Measurements from ENCODE around the gene STAU1.
"Not testable (repeated sequence)": the region's sequence is repeated elsewhere in the genome, so short reads cannot be mapped to it uniquely, and the experiment has no call there.

The STAU1 gene

GRCh38 chr20:49179368-49180277 is 8.5 kb downstream of the STAU1 start:
- peak overlapping the region; percentile 58; the same call in 1 of the 2 replicates for H3K27ac ChIP-seq
- no peaks in the 10 kb centered on the region for H3K9me3 ChIP-seq (ENCODE audit: low read depth, low read length)
- H3K36me3 ChIP-seq (ENCODE audit: insufficient read depth, low read length), result peaks cover 29% of the 10 kb centered on the region
- H3K9ac ChIP-seq (ENCODE audit: insufficient read length), result no peak overlapping the region
- no peak for DNase-seq (ENCODE audit: low read depth, low spot score)
- no peak overlapping the region for H3K4me3 ChIP-seq
- TF ChIP-seq POLR2AphosphoS5 (IDR thresholded peaks at IDR 0.05; ENCODE audit: borderline replicate concordance, low read depth, low read length) (no peak), EZH2 (IDR thresholded peaks at IDR 0.05) (no peak), FOXP2 (optimal IDR thresholded peaks at IDR 0.05; ENCODE audit: control extremely low read depth, extremely low read length, insufficient read depth) (no peak)

DNA sequence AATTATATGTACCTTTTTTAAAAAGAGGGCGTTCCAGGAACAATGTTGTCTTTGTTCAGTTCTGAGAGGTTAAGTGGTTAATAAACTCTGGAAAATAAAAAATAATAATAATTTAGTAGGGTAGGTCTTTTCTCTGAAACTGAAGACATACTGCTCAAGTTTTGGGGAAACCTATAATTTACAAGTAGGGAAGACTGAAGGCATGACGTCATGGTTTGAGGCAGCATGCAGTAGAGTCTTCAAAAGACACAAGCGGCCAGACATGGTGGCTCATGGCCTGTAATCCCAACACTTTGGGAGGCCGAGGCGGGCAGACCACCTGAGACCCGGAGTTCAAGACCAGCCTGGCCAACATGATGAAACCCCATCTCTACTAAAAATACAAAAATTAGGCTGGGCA is 14.0 kb downstream of the STAU1 start:
- peaks cover 50% of the 10 kb centered on the region for H3K36me3 ChIP-seq (ENCODE audit: insufficient read depth, low read length)
- no peak for DNase-seq (ENCODE audit: low read depth, low spot score)
- no peak overlapping the region for H3K9ac ChIP-seq (ENCODE audit: insufficient read length)
- H3K9me3 ChIP-seq (ENCODE audit: low read depth, low read length), result no peaks in the 10 kb centered on the region
- H3K4me3 ChIP-seq, result no peak overlapping the region
- TF ChIP-seq FOXP2 (optimal IDR thresholded peaks at IDR 0.05; ENCODE audit: control extremely low read depth, extremely low read length, insufficient read depth) (no peak), POLR2AphosphoS5 (IDR thresholded peaks at IDR 0.05; ENCODE audit: borderline replicate concordance, low read depth, low read length) (no peak)
- 0 out of 2 replicates have a peak overlapping the region, but pooled peaks have one; percentile 33 for H3K27ac ChIP-seq

DNA sequence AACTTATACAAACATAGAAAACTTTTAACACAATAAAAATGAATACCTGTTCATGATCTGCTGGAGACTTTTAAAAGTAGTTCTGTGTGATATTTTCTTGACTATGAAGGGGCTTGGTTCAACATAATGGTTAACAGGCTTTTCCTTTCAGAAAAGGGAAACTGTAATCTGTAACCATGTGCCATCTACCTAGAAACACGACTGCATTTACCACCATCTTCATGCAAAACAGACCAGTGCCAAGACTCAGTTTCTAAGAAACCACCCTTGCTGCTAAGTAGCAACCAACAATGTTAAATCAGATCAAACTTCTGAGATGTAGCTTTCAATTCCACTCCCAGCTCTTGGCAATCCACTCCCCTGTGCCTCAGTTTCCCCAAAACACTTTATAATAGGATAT is 15.7 kb downstream of the STAU1 start:
- Histone ChIP-seq H3K9ac (ENCODE audit: insufficient read length) (no peak overlapping the region), H3K36me3 (ENCODE audit: insufficient read depth, low read length) (peaks cover 38% of the 10 kb centered on the region)
- no peak for DNase-seq (ENCODE audit: low read depth, low spot score)

GRCh38 chr20:49171909-49172308 is 16.2 kb downstream of the STAU1 start:
- Histone ChIP-seq H3K27ac (peak overlapping the region; percentile 49), H3K36me3 (ENCODE audit: insufficient read depth, low read length) (peaks cover 37% of the 10 kb centered on the region), H3K4me3 (no peak overlapping the region), H3K9me3 (ENCODE audit: low read depth, low read length) (no peaks in the 10 kb centered on the region), H3K9ac (ENCODE audit: insufficient read length) (no peak overlapping the region)
- TF ChIP-seq FOXP2 (optimal IDR thresholded peaks at IDR 0.05; ENCODE audit: control extremely low read depth, extremely low read length, insufficient read depth) (no peak), EZH2 (IDR thresholded peaks at IDR 0.05) (no peak), POLR2AphosphoS5 (IDR thresholded peaks at IDR 0.05; ENCODE audit: borderline replicate concordance, low read depth, low read length) (no peak)
- DNase-seq (ENCODE audit: low read depth, low spot score), result no peak

More for the DNA sequence above, 15.7 kb downstream of the STAU1 start:
- no peaks in the 10 kb centered on the region for H3K9me3 ChIP-seq (ENCODE audit: low read depth, low read length)
- TF ChIP-seq FOXP2 (optimal IDR thresholded peaks at IDR 0.05; ENCODE audit: control extremely low read depth, extremely low read length, insufficient read depth) (no peak), EZH2 (IDR thresholded peaks at IDR 0.05) (no peak), POLR2AphosphoS5 (IDR thresholded peaks at IDR 0.05; ENCODE audit: borderline replicate concordance, low read depth, low read length) (no peak)
- peak overlapping the region; percentile 49 for H3K27ac ChIP-seq
- no peak overlapping the region for H3K4me3 ChIP-seq

- Histone ChIP-seq H3K36me3 (ENCODE audit: insufficient read depth, low read length) (peaks cover 40% of the 10 kb centered on the region), H3K9me3 (ENCODE audit: low read depth, low read length) (no peaks in the 10 kb centered on the region), H3K4me3 (no peak overlapping the region), H3K9ac (ENCODE audit: insufficient read length) (no peak overlapping the region), H3K27ac (0 out of 2 replicates have a peak overlapping the region, but pooled peaks have one; percentile 50)
- DNase-seq (ENCODE audit: low read depth, low spot score), result no peak
- TF ChIP-seq FOXP2 (optimal IDR thresholded peaks at IDR 0.05; ENCODE audit: control extremely low read depth, extremely low read length, insufficient read depth) (no peak), POLR2AphosphoS5 (IDR thresholded peaks at IDR 0.05; ENCODE audit: borderline replicate concordance, low read depth, low read length) (no peak), EZH2 (IDR thresholded peaks at IDR 0.05) (no peak)
Measured at GRCh38 chr20:49170714-49171113, 17.4 kb downstream of the STAU1 start.

GRCh38 chr20:49169547-49169946 is 18.6 kb downstream of the STAU1 start:
- H3K9ac ChIP-seq (ENCODE audit: insufficient read length), result no peak overlapping the region

DNA sequence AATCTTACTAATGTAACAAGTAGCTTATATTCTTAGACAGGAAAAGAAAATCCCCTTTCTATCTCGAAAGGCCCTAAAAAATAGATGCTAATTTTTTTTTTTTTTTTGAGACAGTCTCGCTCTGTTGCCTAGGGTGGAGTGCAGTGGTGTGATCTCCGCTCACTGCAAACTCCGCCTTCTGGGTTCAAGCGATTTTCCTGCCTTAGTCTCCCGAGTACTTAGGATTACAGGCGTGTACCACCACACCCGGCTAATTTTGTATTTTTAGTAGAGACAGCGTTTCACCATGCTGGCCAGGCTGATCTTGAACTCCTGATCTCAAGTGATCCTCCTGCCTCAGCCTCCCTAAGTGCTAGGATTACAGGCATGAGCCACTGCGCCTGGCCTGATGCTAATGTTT is 19.3 kb downstream of the STAU1 start:
- H3K9ac ChIP-seq (ENCODE audit: insufficient read length); H3K9me3 ChIP-seq (ENCODE audit: low read depth, low read length); DNase-seq (ENCODE audit: low read depth, low spot score); H3K4me3 ChIP-seq: not testable (repeated sequence)
- H3K36me3 ChIP-seq (ENCODE audit: insufficient read depth, low read length), result peaks cover 45% of the 10 kb centered on the region
- H3K27ac ChIP-seq, result 0 out of 2 replicates have a peak overlapping the region, but pooled peaks have one; percentile 5

More at GRCh38 chr20:49169547-49169946, 18.6 kb downstream of the STAU1 start:
- H3K27ac ChIP-seq, result 0 out of 2 replicates have a peak overlapping the region, but pooled peaks have one; percentile 37
- H3K9me3 ChIP-seq (ENCODE audit: low read depth, low read length), result no peaks in the 10 kb centered on the region
- no peak overlapping the region for H3K4me3 ChIP-seq
- TF ChIP-seq FOXP2 (optimal IDR thresholded peaks at IDR 0.05; ENCODE audit: control extremely low read depth, extremely low read length, insufficient read depth) (no peak), POLR2AphosphoS5 (IDR thresholded peaks at IDR 0.05; ENCODE audit: borderline replicate concordance, low read depth, low read length) (no peak), EZH2 (IDR thresholded peaks at IDR 0.05) (no peak)
- H3K36me3 ChIP-seq (ENCODE audit: insufficient read depth, low read length), result peaks cover 44% of the 10 kb centered on the region
- DNase-seq (ENCODE audit: low read depth, low spot score), result no peak

GRCh38 chr20:49167811-49168507 is 20.2 kb downstream of the STAU1 start:
- Histone ChIP-seq H3K27ac (peak overlapping the region; percentile 67; the same call in 1 of the 2 replicates), H3K36me3 (ENCODE audit: insufficient read depth, low read length) (peaks cover 37% of the 10 kb centered on the region), H3K9me3 (ENCODE audit: low read depth, low read length) (no peaks in the 10 kb centered on the region), H3K9ac (ENCODE audit: insufficient read length) (no peak overlapping the region), H3K4me3 (no peak overlapping the region)
- no peak for DNase-seq (ENCODE audit: low read depth, low spot score)
- TF ChIP-seq POLR2AphosphoS5 (IDR thresholded peaks at IDR 0.05; ENCODE audit: borderline replicate concordance, low read depth, low read length), result no peak
